Stimulated activated CD4-positive, alpha-beta T cell treated with anti-CD3 and anti-CD28 coated beads, Interleukin-4, amount 100 ng/mL, for 48 hours (primary cell): ENCODE measurements around the gene ZEB2.

Experiments used
- DNase-seq, 2 donors: peaks; one replicate each; pipeline ENCODE4 v3.0.0-alpha.2; 2020; ENCODE audit warnings: low read depth in 2 of 2

Gene ZEB2

DNA sequence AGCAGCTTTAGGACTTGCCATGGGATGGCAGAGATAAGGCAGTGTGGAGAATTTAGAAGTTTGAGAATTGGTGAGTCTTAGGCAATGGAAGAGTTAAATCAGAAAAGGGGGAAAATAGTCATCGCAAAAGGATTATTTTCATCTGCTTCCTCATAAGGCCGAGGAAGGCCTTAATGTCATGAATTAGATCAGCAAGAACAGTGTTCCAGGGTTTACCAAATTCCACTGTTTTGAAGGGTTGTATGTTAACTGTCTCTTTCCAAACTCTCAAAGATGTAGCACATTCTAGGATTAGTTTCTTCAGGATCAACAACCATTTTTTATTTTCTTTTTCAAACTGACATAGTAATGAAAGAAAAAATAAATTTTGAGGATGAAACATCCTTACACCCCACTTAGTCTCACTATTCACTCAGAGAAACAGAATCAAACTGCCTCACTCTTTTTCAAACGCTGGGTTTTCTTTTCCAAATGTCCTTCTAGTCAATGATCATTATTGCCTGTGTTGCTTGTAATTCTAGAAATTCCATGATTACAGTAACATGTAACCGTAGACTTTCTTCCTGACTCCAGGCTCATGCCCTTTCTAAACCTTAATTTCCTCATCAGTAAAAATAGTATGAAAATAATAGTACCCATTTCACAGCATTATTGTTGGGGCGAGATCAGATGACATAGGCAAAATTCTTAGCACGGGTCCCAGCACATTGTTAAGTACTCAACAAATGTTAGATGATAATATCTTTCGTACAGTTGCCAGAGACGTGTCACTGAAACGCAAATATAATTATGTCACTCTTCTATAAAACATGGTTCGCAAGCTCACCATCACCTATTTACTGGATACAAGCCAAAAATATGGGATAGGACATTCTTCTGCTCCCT, 23.6 kb downstream of the ZEB2 start:
- DNase-seq, result no peak

DNA sequence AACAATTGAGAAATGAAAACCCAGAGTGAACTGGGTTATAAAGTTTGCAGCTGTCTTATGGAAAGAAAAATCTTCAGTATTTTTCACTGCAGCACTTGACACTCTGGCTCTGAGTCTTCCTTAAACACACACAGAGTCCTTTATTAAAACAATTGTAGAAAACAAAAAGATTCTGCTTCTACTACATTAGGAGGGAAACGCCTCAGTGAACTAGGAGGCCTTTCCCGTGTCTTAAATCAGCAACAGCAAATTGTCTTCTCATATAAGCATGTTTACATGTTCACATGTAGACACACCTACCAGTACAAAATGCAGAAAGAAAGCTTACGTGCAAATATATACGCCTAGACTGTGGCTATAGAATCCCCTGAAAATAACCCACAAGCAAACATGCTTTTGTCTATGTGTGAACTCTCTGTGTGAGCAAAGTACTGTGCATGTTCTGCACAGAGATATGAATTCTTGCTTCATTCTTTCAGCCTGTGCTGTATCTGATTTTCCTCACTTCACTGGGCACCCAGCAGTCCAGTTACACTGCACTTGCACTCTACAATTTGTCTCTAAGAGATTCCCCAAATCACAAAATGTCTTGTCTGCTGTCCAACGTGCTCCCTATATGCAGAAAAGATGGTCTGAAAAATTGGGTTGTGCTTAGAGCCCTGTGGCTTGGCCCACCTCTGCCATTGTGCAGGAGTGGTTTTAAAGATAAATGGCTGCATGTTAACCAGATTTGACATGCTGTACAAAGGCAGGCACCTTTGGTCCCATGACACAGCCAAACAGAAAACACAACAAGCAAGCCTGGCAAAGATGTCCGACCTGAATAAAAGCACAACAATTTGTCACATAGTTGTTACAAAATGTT, 24.5 kb downstream of the ZEB2 start:
- no peak for DNase-seq

DNA sequence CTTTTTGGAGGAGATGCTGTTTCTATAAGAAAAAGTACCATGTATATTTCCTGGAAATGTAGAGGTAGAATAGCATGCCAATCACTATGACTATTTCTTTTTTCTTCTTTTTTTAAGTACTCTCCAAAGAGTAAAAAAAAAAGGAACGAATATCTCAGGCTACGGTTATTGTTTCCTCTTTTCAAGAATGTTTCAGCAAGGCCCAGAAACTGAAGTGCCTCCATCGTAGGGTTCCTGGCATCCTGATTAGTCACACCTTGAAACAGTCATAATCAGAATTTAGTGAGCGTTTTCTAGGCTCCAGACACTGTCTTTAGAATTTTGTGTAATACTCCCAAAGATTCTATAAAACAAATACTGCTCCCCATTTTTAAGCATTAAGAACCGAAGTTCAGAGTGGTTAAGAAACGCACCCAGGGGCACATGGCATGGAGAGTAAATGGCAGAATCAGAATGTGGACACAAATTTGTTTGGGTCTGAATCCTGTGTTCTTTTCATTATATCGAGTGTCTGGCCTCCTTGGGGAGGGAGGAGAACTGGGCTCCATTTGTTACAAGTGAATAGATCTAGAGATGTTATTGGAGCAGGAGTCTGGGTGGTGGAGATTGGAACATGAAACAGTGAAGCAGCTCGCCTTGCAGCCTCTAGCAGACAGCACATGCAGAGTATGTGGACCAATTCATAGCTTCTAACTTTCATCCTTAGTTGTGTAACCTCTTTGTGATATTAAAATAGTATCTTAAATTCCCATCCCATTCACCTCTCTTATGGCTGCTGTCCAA, 26.7 kb downstream of the ZEB2 start:
- DNase-seq, result no peak

DNA sequence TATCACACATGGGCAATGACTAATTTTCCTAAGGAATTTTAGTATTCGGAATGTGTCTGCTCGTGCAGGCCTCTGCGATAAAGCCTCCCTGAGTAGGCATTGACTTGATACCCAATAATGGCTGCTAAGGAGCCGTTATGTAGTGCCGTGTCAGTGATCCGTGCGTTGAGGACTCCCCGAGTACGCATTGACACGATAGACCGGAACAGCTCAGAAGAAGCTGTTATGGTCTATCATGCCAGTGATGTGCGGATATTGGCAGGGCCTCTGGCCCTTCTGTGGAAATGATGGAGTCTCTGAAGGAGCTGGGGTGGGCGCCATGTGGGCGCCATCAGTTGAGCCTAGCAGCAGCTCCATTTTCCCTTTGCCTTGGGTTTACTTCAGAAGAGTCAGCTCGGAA, 29.1 kb downstream of the ZEB2 start:
- no peak for DNase-seq

DNA sequence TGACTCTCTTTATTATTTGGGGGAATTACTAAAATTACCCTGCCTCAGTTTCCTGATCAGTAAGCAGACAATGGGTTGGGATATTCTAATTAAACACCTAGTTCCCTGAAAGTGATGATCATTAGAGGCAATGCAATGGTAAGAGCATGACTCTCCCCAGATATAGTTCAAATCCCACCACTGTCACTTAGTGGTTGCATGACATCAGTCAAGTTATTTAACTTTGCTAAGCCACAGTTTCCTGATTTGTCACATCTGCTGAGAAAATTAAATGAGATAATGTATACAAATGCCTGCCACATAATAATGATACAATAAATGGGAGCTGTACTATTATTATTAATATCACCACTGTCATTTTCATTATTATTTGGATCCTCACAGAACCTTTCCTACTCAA, 29.9 kb downstream of the ZEB2 start:
- DNase-seq, result no peak

DNA sequence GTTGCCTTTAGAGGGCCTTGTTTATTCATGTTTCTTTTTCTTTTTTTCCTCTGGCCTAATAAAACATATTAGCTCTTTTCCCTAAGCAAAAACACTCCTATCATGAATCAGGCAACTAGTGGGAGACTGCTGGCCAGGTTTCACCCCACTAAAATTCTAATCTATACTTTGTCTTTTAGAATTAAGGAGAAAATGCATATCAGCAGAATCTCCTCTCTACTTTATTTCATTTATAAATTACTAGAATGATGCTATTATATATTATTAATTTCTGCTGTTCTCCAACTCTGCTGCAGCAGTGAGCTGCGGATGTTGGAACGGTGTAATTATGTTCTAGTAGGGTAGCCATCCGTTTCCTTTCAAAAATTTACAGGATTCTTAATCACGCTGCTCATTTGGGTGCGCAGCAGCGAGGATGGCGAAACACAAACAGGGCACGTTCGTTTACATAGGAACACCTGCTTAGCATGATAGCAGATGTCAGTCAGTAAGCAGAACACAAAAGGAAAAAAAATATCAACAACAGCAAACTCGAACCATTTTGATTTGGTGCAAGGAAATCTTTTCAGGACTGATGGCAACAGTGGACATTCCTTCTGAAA, 30.5 kb downstream of the ZEB2 start:
- no peak for DNase-seq

DNA sequence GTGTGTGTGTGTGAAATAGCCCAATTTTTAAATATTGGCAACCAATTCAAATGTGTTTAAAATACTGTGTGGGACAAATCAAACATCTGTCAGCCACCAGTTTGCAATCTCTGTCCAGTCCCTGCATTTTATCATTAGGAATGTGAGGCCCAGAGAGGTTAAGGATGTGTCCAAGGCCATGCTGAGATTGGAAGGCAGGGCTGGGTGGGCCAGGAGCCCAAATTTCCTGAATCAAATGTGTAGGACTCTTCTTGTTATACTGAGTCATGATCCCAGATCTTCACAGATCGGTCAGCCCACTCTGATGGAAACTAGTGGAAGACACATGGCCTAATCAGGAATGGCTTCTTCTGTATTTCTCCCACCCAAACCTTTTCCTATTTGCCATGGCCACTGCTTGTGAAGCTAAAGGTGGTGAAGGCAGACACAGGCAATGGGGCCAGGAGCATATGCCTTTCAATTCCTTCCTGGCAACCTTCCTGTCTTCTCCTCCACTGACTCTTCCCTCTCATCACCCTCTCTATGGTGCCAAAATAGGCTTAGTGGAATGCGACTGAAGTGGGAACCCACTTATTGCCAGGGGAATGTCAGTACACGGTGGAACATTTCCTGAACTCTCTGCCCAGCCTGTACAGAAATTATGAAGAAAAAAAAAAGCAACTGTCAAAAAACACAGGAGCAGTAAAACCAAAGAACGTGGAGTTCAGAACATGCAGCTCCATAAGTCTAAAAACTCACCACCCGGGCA, 35.5 kb downstream of the ZEB2 start:
- no peak for DNase-seq

DNA sequence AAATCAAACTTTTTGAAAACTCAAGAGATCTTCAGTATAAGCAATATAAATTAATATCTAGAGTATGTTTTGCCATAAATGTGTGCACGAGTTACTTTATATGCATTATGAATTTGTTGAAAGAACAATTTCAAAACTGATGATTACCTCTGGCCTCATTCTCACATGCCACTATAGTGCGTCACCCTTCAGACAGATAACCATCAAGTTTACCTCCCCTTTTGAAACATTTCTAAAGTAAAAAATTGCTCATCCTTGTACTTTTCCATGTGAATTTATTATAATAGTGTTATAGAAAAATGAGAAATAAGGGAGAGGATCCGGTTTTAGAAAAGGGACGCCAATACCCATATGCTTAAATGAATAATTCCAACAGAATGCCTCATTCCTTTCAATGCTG, 38.3 kb downstream of the ZEB2 start:
- no peak for DNase-seq

DNA sequence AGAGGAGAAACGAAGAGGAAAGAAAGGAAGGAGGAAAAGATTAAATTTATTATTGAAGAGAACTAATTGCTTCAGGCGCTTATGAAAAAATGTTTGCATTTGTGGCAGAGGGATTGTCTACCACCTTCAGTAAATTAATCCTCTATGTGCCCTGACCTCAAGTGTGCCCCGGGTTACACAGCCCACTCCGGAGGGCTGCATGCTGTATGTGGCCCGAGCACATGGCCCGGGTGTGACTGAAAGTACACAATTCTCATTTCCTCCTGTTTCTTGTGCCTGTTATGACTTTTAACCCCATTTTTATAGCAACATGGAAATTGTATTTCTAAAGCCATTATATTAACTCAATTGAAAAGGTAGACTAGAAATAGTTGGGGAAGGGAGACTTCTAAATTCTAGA, 38.8 kb downstream of the ZEB2 start:
- DNase-seq, result no peak

DNA sequence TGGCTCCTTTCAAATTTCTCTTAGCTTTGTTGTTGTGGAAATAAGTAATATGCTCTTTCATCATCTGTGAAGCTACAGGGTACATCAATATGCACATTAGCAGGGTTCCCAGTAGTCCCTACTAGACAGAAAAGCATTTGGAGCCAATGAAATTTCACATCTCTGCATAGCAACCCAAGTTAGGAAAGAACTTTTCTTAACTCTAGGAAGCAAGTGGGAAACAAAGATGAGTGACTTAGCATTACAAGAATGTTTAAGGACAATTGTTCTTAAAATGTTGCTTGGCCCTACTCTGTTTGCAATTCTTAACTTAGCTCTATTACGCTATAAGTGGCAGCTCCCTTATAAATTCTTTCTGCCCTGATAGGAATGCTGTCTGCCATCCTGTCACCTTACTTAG, 39.6 kb downstream of the ZEB2 start:
- DNase-seq, result no peak

DNA sequence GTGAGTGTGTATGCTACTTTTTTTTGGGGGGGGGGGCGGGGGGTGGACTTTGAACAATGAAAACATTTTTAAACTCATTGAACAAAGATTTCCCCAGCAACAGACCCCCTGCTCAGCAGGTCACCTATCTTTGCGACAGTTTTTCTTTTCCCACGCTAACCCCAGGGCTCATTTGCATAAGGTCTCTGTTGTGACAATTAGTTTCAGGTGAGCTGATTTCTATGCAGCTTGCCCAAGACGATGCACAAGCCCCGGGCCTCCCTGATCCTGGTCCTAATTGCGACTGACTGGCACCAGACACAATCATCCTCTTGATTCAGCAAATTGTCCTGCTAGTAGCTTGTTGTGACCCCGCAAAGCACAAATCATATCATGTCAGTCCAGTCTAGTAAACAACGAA, 40.3 kb downstream of the ZEB2 start:
- no peak for DNase-seq

DNA sequence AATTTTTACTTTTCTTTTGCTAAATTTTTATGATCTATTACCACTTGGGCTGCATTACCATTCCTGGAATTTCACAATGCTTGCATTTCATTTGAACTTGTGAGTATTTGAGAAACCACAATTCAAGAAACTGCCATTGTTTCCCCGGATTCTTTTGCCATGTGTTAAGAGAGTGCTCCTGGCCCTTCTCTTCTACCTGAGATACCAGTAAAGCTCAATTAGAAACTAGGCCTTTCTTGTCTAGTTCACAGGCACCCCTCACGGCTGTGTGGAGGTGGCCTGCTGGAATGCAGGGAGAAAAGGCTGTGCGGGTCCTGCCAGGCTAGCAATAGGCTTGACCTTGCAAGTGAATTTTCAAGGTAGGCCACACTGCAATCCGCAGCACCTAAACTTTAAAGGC, 40.8 kb downstream of the ZEB2 start:
- no peak for DNase-seq

DNA sequence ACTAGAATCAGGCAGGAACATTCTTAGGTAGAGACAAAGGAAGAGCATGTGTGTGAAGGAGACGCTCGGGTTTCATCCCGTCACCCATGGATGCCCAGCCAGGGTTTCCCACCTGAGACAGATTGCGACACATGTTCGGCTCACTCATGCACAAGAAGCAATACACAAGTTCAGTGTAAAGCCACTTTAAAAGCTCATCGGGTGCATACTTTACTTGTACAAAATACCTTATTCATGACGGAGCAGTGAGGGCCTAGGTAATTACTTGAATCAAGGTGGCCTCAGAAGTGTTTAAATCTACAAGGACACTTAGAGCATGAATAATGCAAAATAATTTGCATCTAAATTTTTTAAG, 42.0 kb downstream of the ZEB2 start:
- no peak for DNase-seq

DNA sequence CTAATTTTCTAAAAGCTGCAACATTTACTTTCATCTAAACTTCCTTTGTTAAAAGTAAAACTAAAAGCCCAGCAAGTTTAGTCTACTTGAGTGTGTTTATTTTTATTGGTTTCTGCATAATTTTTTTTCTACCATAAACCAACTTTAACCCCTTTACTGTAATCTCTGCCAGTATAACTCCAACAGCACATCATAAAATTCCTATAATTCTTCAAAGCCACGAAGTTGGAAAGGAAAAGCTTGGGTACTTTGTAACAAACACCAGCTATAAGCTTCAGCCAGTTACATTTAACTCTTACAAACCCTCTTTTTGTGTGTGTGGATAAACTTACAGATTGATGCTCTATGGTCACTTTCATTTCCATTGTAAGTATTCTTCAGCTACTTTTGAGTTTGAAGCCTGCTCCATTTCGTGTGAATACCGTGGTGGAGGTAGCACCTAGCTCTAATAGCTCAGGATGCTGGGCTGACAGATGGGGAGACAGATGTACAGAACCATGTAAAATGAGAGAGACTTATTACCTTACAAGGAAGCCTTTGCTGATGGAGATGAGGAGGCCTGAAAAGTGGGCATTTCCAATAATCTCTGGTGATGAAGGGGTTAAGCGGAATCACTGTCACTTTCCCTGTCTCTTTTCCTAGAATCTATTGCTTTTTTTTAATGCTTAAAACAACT, 42.5 kb downstream of the ZEB2 start:
- DNase-seq, result no peak

DNA sequence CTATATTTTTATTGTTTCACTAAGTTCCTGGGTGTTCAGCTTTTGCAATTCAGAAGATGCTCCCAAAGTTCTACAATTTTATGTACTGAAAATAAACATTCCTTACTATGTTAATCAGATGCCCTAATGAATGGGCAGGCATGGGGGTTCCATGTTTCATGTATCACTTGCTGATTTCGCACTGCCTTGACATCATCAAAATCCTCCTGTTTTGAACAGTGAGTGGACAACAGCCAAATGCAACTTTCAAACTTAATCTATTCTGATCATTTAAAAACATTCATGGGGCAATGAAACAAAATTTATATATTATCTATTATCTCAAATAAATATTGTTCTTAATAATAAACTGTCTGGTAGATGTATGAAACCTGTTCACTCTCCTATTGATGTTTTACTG, 43.2 kb downstream of the ZEB2 start:
- no peak for DNase-seq

DNA sequence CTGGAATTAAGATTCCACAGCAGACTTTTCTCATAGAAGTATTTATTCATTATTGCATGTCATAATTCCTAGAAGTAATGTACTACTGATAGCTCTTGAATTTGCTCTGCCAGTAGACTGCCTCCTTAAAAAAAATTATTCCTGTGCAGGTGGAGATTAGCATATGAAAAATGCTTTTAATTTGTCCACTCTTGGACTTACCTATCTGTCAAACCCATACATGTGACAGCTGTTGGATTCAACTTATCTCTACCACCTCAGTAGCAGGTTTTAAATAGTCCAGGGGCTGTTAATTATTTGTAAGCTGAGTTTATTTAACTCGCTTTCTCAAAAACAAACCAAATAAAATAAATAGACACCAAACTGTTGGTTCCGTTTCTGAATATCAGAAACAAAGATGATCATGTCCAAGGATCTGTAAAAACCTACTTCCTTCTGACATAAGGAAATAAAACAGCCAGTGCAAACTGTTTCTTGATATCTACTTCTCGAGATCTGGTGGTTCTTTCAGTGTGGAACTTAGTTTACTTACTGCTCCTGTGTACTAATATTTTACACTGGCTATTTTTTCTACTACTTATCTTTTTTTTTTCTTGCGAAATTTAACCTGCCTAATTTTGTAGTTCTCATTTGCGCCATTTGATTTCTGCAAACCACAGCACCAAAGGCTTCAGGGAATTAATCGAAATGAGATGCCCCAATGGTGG, 44.2 kb downstream of the ZEB2 start:
- no peak for DNase-seq

DNA sequence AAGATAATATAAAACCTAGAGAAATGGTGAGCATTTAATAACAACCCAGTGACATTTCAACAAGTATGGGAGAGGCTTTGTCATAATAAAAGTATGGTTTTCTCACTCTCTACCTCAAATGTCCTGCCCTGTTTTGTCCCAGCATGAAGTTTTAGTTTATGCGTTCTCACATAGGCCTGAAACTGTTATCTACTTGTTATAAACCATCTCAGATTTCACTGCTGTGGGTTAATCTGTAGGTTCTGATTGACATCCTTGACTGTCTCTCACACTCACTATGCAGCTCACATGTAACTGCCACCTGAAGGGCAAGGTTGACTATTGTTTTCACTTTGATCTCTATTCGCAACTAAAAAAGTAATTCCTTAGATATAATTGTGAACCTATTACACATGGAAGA, 44.9 kb downstream of the ZEB2 start:
- DNase-seq, result no peak

DNA sequence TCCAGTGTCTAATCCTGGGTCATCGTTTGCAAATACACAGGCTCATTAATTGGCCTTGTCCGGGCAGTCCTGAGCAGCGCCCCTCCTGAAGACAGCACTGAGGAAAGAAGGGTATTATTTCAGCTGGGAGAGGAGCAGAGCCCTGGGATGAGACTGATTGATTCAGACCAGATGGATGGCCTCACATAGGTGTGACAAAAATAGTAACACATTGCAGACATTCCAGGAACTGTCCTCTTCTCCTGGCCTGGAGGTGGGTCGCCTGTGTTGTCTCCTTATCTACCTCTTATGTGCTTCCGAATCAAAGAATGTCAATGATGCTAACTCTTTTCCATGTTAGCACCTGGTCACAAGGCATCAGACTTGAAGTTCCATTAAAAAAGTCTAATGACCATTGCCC, 45.9 kb downstream of the ZEB2 start:
- DNase-seq, result no peak

DNA sequence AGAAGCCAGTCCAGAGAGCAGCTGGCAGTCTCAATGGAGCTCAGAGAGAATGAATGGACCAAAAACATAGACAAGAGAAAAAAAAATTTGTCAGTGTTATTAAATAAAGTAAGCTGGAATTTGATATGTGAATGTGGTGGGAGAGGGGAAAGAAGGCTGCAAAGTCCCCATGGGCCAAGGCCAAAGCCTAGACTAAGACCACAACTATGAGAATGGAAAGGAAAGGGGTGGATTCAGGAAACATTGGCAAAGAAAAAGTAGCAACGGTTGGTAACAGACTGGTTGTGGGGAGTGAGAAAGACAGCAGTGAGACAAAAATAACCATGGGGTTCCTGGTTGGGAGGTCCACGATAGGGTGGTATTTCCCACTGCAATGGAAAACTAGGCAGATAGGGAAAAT, 47.0 kb downstream of the ZEB2 start:
- no peak for DNase-seq

DNA sequence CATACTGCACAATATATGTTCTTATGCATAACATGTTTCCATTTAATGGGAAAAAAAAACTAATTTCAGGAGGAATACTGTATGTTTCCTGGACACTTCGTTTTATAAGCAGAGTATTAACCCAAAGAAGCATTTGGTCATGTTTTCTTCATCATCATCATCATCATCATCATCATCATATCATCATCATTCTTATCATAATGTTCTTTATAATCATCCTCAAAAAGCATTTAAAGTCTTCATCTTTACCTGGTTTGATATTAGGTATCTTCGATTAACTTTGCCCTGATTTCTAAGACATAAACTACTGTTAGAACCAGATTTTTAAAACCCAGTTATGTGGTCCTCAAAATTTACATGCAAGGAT, 47.9 kb downstream of the ZEB2 start:
- no peak for DNase-seq
